CD4-positive, alpha-beta T cell treated with Interleukin-4 for 4 hours (primary cell): Measurements from ENCODE around the gene HDC.

ENCODE experiments used
- DNase-seq: peaks from one replicate; pipeline ENCODE4 v3.0.0-alpha.2; 2020

HDC gene, protein sequence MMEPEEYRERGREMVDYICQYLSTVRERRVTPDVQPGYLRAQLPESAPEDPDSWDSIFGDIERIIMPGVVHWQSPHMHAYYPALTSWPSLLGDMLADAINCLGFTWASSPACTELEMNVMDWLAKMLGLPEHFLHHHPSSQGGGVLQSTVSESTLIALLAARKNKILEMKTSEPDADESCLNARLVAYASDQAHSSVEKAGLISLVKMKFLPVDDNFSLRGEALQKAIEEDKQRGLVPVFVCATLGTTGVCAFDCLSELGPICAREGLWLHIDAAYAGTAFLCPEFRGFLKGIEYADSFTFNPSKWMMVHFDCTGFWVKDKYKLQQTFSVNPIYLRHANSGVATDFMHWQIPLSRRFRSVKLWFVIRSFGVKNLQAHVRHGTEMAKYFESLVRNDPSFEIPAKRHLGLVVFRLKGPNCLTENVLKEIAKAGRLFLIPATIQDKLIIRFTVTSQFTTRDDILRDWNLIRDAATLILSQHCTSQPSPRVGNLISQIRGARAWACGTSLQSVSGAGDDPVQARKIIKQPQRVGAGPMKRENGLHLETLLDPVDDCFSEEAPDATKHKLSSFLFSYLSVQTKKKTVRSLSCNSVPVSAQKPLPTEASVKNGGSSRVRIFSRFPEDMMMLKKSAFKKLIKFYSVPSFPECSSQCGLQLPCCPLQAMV

GRCh38 chr15:50265620-50266019, at the start of gene HDC:
Gene HDC (minus strand): TSS chr15:50265726. CDS start chr15:50265623, 103 bp downstream.
- no peak for DNase-seq

DNA sequence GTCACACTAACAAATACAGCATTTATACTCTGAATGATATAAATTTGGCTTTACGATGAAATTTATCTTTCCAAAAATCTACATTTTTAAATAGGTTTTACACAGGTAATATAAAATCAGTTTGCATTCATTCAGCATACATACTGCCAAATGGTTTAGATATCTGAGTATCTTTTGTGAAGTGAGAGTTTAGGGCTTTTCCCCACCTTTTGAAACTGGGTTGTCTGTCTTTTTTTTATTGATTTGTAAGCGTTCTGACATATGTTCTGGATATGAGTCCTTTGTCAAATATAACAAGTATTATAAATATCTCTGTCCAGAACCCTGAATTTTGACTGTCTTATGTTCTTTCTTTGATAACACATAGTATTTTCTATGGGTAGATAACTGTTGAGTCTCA, 47.1 kb upstream of the HDC start:
- no peak for DNase-seq

DNA sequence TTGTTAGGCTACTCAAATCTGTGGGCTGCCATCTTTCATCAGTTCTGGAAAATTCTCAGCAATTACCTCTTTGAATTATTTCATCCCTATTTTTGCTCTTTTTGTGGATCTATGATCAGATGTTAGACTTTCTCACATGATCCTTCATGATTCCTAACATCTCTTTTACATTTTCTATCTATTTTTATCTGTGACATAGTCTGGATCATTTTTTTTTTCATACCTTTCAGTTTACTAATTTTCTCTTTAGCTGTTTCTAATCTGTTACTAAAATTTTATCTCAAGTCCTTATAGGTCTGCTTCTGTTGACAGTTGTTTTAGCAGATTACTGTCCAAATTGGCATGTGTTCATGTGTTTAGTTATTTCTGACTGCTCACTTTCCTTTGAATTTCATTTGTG, 42.3 kb upstream of the HDC start:
- no peak for DNase-seq

DNA sequence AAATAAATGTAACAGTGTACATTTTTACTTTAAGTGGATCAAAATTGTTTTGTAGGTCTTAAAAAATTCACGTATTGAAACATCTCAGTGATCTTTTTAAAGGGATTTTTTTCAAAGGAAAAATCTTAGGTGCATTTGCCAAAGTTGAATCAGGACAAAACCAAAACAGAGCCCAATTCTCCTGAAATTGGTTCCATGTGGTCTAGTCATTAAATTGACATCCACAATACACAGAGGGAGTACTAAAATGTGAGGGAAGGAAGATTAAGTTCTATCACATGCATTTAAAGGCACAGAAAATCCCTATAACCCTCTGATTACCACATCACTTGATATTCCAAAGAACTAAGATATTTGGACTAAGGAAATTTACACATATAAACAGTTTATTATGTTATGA, 39.3 kb upstream of the HDC start:
- DNase-seq, result no peak

DNA sequence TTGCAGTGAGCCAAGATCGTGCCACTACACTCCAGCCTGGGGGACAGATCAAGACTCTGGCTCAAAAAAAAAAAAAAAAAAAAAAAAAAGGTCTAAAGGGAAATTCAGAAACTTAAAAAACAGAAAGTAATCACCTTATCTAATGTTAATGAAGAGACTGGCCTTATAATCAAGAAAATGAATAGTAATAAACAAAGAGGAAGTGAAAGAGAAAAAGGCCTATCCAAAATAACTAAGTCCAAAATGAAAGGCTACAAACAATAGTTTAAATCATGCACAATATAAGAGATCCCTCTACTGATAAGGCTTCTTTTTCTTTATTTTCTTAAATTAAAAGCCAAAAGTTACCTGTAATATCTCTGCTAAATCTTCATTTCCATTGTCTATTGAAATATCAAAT, 37.1 kb upstream of the HDC start:
- no peak for DNase-seq

GRCh38 chr15:50298340-50298739, 32.8 kb upstream of the HDC start:
- no peak for DNase-seq

GRCh38 chr15:50295966-50296365, 30.4 kb upstream of the HDC start:
- DNase-seq, result no peak

GRCh38 chr15:50289749-50290148, 24.2 kb upstream of the HDC start:
- DNase-seq, result no peak

DNA sequence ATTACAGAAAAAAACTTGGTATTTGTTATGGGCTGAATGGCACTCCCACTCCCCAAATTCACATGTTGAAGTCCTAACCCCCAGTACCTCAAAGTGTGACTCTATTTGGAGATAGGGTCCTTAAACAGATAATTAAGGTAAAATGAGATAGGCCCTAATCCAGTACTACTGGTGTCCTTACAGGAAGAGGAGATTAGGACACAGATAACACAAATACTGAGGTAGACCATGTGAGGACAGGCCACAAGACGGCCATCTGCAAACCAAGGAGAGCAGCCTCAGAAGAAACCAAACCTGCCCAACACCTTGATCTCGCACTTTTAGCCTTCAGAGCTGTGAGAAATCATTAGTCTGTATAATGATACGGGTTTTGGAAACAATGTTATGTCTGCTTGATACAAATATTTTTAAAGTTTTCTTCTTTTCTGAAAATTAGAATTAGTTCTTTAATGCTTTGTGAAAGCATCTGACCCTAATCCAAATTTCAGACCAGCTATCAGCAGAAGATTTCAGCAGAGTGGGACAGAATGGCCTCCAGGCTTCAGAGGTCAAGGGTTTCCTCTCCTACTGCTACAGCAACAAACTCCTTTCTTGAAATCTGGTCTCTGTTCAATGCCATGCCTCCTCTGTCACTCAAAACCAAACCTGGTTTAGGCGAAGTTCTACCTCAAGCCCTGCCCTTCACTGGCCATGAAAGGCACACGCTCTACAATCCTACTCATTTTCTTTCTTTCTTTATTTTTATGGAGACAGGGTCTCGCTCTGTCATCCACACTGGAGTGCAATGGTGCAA, 22.0 kb upstream of the HDC start:
- DNase-seq, result no peak

DNA sequence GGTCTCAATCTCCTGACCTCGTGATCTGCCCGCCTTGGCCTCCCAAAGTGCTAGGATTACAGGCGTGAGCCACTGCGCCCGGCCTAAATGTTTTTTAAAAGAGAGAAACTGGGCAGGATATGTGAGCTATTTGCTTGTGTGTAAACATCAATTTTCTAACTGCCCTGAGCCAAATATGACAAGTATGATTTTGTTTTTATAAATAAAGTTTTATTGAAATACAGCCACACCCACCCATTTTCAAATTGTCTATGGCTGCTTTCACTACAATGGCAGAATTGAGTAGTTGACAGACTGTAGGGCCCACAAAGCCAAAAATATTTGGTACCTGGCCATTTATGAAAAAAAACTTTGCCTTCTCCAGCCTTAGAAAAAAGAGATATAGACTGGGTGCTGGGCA, 15.9 kb upstream of the HDC start:
- DNase-seq, result no peak

- no peak for DNase-seq
Observed at GRCh38 chr15:50280271-50280670, 14.7 kb upstream of the HDC start.

DNA sequence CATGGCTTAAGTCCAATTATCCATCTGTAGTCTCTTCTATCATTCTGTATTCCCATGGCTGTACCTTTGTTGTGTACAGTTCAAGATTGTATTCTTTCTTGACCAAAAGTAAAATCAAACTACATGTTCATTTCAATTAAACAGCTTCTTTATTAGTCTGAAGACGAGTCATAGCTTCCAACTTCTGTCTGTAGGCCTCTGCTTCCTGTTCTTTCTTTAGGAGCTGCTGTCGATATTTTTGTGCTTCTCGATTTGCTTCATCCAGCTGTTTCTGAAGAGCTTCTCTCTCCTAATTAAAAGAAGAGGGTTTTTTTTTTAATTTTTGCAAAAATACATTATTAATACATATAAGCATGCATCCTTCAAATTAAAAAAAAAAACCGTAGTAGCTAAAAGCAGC, 13.0 kb upstream of the HDC start:
- DNase-seq, result no peak

GRCh38 chr15:50277370-50277769, 11.8 kb upstream of the HDC start:
- DNase-seq, result no peak

- DNase-seq, result no peak
Observed at GRCh38 chr15:50275908-50276307, 10.4 kb upstream of the HDC start.

DNA sequence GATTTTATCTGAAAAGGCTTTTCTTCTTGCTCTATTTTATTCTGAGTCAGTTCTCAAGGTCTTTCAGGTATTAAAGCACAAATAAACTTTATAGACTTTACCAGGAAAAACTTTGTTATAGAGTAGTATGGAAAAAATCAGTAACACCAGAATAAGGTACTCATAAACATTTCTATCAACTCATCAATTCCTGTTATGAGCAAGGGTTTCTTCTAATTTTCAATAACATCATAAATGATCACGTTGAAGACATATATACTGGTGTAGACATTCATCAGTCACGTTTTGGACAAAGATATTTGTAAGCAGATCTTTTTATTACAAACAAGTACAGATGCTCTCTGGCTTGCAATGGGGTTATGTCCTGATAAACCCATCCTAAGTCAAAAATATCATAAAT, 9.6 kb upstream of the HDC start:
- no peak for DNase-seq

- DNase-seq, result no peak
Observed at GRCh38 chr15:50267577-50267976, 2.1 kb upstream of the HDC start.

DNA sequence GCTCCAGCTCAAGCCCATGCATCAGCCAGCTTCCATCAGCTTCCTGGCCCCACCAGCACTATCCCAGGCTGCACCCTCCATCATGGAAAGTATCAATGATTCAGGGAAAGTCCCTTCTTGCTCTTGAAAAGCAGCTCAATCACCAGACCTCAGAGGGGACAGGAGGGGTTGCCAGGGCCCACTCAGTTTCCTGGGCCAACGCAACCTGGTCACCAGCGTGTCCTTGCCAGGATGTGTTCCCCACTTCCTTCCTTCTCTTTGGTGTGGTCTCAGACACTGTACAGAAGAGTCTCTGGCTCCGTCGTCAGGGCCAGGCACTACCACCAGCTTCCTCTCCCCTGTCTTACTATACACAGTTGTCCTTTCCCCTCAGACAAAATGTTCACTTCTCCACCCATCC, 3.0 kb downstream of the HDC start:
- peak; percentile 25 for DNase-seq

GRCh38 chr15:50261981-50262380, 3.5 kb downstream of the HDC start:
- DNase-seq, result no peak

DNA sequence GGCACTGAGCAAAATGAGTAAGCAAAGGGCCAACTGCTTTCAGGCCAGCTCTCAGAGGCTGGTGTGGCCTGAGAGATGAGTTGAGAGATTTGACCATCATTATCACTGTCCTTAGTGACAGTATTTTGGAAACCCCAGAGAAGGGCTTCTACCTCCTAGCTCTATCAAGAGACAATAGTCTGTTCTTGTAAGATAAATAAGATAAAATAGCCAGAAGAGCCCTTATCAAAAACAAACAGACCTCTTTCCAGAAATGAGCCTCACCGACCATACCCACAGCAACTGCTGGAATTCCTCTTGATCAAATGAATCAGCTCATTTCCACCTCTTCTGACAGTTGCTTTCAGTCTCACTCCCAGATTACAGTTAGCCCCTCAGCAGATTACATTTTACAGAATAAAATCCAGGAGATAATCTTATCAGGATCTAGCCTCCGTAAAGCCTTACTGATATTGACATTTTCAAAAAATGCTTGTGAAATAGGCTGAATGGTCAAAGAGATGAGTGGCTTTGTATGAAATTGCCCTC, 4.5 kb downstream of the HDC start:
- DNase-seq, result no peak

- DNase-seq, result no peak
Observed at GRCh38 chr15:50259276-50259675, 6.2 kb downstream of the HDC start.

GRCh38 chr15:50257924-50258323, 7.6 kb downstream of the HDC start:
- DNase-seq, result no peak

GRCh38 chr15:50257332-50257731, 8.2 kb downstream of the HDC start:
- no peak for DNase-seq

DNA sequence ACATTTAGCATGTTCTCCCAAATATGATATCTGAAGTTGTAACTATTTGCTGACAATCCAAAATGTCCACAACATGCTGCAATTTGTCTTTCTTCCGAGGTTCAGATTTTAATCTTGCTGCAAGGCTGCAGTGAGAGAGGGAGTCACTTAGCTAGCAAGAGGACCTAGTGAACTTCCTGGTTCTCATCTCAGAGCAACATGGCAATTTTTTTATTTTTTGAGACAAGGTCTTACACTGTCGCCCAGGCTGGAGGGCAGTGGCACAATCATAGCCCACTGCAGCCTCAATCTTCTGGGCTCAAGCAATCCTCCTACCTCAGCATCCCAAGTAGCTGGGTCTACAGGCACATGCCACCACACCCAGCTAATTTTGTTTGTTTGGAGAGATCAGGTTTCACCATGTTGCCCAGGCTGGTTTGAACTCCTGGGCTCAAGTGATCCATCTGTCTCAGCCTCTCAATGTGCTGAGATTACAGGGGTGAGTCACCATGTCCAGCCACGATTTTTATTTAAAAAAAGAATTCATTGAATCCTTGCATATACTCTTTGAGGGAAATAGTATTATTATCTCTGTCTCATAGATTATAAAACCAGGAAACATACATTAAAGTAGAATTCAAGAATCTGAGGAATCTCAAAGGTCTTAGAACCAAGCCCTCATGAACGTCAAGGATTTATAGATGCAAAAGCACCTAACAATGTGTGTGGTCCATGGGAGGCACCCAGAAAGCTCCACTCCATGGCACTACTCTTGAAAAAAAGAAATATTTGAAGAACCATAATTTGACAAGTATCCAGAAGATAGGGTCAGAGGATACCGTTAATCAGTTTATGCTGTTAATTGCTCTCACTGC, 9.1 kb downstream of the HDC start:
- no peak for DNase-seq
